Fibroblast of lung (primary cell): ENCODE data around the gene CFLAR. TPM values are rescaled to one million over a fixed set of nuclear protein-coding genes. Genes with fewer than 3 reads are reported as not detected.

Experiments
- DNase-seq, 2 donors: peaks; one replicate each; pipeline versions ENCODE4 v3.0.0 to v3.0.0-alpha.2; 2010; ENCODE audit warnings: low read depth in 2 of 2
- H2AFZ ChIP-seq: 2 replicates; pipeline ENCODE4 v1.5.1; 2012; ENCODE audit warnings: low read length, control low read depth, inconsistent platforms
- H3K27ac ChIP-seq: 2 replicates; pipeline ENCODE4 v1.5.1; 2011; ENCODE audit warnings: low read length, control low read depth; ENCODE audit not compliant: insufficient read depth
- H3K27me3 ChIP-seq: 2 replicates; pipeline ENCODE4 v1.5.1; 2011; ENCODE audit warnings: mild to moderate bottlenecking, low read length; ENCODE audit not compliant: control insufficient read depth, insufficient read depth
- H3K36me3 ChIP-seq: 2 replicates; pipeline ENCODE4 v1.5.1; 2011; ENCODE audit warnings: low read length; ENCODE audit not compliant: control insufficient read depth, insufficient read depth
- H3K4me1 ChIP-seq: 2 replicates; pipeline ENCODE4 v1.5.1; 2011; ENCODE audit warnings: low read length; ENCODE audit not compliant: control insufficient read depth, insufficient read depth; ENCODE audit errors: extremely low read depth
- H3K4me2 ChIP-seq: 2 replicates; pipeline ENCODE4 v1.5.1; 2011; ENCODE audit warnings: low read length, control low read depth; ENCODE audit not compliant: insufficient read depth; ENCODE audit errors: extremely low read depth
- H3K4me3 ChIP-seq, 4 experiments: fragments of 200-600 bp in 1 of 4; sonication (generic) in 1 of 4; replicated peaks in 1 of 4; 2 replicates each; pipeline ENCODE4 v1.5.1; 2011 to 2016; ENCODE audit warnings: low read length in 4 of 4, low read depth in 3 of 4, mild to moderate bottlenecking in 3 of 4, control low read depth in 2 of 4, inconsistent platforms in 1 of 4, mixed read lengths in 1 of 4; ENCODE audit not compliant: insufficient read depth in 1 of 4; ENCODE audit errors: control extremely low read depth in 1 of 4
- H3K79me2 ChIP-seq: 2 replicates; pipeline ENCODE4 v1.5.1; 2012; ENCODE audit warnings: mild to moderate bottlenecking, low read length, inconsistent platforms; ENCODE audit not compliant: control insufficient read depth, insufficient read depth
- H3K9ac ChIP-seq: 2 replicates; pipeline ENCODE4 v1.5.1; 2011; ENCODE audit warnings: mild to moderate bottlenecking, low read length, control low read depth; ENCODE audit not compliant: insufficient read depth
- H3K9me3 ChIP-seq: 2 replicates; pipeline ENCODE4 v1.5.1; 2012; ENCODE audit warnings: low read depth, low read length; ENCODE audit not compliant: control insufficient read depth, insufficient read depth
- H4K20me1 ChIP-seq: 2 replicates; pipeline ENCODE4 v1.5.1; 2011; ENCODE audit warnings: low read length; ENCODE audit not compliant: control insufficient read depth, insufficient read depth; ENCODE audit errors: extremely low read depth
- EZH2 ChIP-seq: IDR thresholded peaks from 2 replicates; pipeline ENCODE4 v1.5.1; 2012; ENCODE audit warnings: low read length, control low read depth, mild to moderate bottlenecking; ENCODE audit errors: missing control alignments
- polyA plus RNA-seq, 2 donors: library from polyadenylated mRNA; depleted of rRNA in 1 of 2; stranded (reverse) in 1 of 2; unstranded in 1 of 2; fragments of >200 nt; gene quantifications; 2 replicates each; pipeline ENCODE4 v1.2.1, GENCODE V29; 2011 to 2012; ENCODE audit warnings: missing spikeins in 1 of 2
- total RNA-seq: library from RNA; depleted of rRNA; stranded (reverse); fragments of >200 nt; gene quantifications from 2 replicates; pipeline ENCODE4 v1.2.1, GENCODE V29; 2014
- TF ChIP-seq, protein P1 (sequence below), 2 donors: IDR thresholded peaks in 1 of 2; conservative IDR thresholded peaks in 1 of 2; 1 replicate in 1 of 2; 2 replicates in 1 of 2; pipeline ENCODE4 v1.5.1; 2011 to 2012; ENCODE audit warnings: low read length in 2 of 2, control low read depth in 1 of 2, inconsistent platforms in 1 of 2, low read depth in 1 of 2, mild to moderate bottlenecking in 1 of 2

CFLAR gene
- total and polyA plus RNA-seq, 2 donors (not counting 1 experiment from before 2014, with no cell fraction given): 39.3 to 80.4 TPM

DNA sequence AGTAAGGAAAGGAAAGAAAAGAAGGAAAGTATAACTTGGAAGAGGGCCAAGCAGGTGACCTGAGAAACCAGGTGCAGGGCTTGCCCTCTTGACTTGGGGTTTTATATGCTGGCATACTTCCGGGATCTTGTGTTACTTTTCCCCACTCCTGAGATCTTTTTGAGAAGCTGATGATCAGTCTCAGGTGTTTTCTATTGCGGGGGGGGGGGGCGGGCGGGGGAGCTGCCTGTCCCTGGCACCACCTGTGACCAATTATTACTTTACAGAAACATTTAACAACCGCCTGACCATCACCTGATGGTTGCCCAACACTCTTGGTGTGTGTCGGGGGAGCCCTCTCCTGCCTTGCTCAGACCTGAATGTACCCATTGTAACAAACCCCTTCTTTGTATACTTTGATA lies 60.1 kb downstream of the CFLAR start:
- Histone ChIP-seq H3K9ac (no peak overlapping the region), H3K9me3 (no peaks in the 10 kb centered on the region), H3K4me1 (no peaks in the 10 kb centered on the region), H3K27me3 (no peaks in the 10 kb centered on the region), H3K79me2 (no peaks in the 10 kb centered on the region), H4K20me1 (no peaks in the 10 kb centered on the region), H3K27ac (no peak overlapping the region), H2AFZ (no peak overlapping the region), H3K36me3 (no peaks in the 10 kb centered on the region), H3K4me3 (no peak overlapping the region), H3K4me2 (no peak overlapping the region)
- no peak for TF ChIP-seq EZH2
- TF ChIP-seq, protein P1, sequence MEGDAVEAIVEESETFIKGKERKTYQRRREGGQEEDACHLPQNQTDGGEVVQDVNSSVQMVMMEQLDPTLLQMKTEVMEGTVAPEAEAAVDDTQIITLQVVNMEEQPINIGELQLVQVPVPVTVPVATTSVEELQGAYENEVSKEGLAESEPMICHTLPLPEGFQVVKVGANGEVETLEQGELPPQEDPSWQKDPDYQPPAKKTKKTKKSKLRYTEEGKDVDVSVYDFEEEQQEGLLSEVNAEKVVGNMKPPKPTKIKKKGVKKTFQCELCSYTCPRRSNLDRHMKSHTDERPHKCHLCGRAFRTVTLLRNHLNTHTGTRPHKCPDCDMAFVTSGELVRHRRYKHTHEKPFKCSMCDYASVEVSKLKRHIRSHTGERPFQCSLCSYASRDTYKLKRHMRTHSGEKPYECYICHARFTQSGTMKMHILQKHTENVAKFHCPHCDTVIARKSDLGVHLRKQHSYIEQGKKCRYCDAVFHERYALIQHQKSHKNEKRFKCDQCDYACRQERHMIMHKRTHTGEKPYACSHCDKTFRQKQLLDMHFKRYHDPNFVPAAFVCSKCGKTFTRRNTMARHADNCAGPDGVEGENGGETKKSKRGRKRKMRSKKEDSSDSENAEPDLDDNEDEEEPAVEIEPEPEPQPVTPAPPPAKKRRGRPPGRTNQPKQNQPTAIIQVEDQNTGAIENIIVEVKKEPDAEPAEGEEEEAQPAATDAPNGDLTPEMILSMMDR (conservative IDR thresholded peaks at IDR 0.05 in 1 of 2, IDR thresholded peaks at IDR 0.05 in 1 of 2; ENCODE audit: low read depth in 1 of 2, low read length in 2 of 2): no peak
- DNase-seq: no peak

DNA sequence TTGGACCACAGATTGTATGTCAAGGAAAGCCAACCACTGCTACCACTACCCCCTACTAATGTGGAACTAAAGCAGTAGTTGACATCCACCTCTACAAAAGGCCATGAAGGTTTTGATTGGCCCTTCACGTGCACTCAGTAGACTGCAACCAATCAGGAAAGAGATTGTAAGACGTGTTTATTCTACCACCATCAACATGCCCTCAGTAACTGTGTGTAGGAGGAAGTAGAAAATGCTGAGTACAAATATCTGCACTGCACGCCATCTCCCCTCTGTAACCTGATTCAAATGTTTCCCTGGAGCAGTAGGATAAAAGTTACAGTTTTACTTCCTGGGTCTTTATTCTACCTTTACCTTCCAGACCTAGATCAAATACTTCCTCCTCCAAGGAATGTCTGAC lies 64.0 kb downstream of the CFLAR start:
- Histone ChIP-seq H4K20me1 (no peaks in the 10 kb centered on the region), H2AFZ (no peak overlapping the region), H3K27me3 (no peaks in the 10 kb centered on the region), H3K79me2 (no peaks in the 10 kb centered on the region), H3K9me3 (no peaks in the 10 kb centered on the region), H3K4me2 (no peak overlapping the region), H3K9ac (no peak overlapping the region), H3K27ac (no peak overlapping the region), H3K4me3 (no peak overlapping the region), H3K36me3 (no peaks in the 10 kb centered on the region), H3K4me1 (no peaks in the 10 kb centered on the region)
- DNase-seq: no peak
- TF ChIP-seq, protein P1 (conservative IDR thresholded peaks at IDR 0.05 in 1 of 2, IDR thresholded peaks at IDR 0.05 in 1 of 2; ENCODE audit: low read depth in 1 of 2, low read length in 2 of 2): no peak
- TF ChIP-seq EZH2: no peak

DNA sequence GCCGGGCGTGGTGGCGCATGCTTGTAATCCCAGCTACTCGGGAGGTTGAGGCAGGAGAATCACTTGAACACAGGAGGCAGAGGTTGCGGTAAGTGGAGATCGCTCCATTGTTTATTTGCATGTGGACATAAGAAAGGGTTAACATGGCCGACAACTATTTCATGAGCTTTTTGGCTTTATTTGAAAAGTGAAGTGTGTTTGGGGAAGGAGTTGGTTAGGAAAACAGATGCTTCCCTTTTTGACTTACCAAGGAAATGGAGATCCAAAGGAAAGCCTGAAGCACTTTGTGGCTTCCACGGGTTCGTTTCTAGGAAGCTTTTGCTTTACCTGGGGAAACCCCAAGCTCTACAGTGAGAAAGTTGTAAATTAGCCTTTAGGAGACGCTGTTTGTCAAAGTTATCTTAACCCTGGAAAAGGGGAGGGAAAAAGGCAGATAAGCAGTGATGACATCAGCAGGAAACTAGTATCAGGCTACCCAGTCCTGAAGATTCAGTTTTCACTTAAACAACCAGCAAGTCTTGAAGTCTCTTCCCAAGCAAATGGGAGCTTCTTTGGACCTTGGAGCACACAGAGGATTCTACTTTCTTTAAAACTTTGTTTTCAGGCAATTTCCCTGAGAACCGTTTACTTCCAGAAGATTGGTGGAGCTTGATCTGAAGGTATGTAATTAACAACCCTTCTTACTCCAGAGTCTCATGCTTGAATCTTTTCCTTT lies 66.8 kb downstream of the CFLAR start, which contains the start of gene CASP10:
CASP10 (plus strand) TSS at position 492 of the 715 bp plus-strand sequence. CDS start 2,637 bp downstream, outside the sequence.
- peak within 1 kb of the TSS; percentile 9 to 60 (median 43) for H3K4me3 ChIP-seq
- peak within 1 kb of the TSS; percentile 76 for H2AFZ ChIP-seq
- no peaks in the 10 kb centered on the region for H4K20me1 ChIP-seq
- no peak within 1 kb of the TSS for H3K27ac ChIP-seq
- no peak within 1 kb of the TSS for H3K9ac ChIP-seq
- no peak for TF ChIP-seq EZH2
- TF ChIP-seq, protein P1 (conservative IDR thresholded peaks at IDR 0.05 in 1 of 2, IDR thresholded peaks at IDR 0.05 in 1 of 2; ENCODE audit: low read depth in 1 of 2, low read length in 2 of 2): peak; percentile 20 to 32
- H3K4me2 ChIP-seq: peak within 1 kb of the TSS; percentile 84
- H3K4me1 ChIP-seq: no peaks in the 10 kb centered on the region
- no peaks in the 10 kb centered on the region for H3K27me3 ChIP-seq
- DNase-seq: peak; percentile 19 to 57
- no peaks in the 10 kb centered on the region for H3K36me3 ChIP-seq
- no peaks in the 10 kb centered on the region for H3K9me3 ChIP-seq
- H3K79me2 ChIP-seq: no peaks in the 10 kb centered on the region
